DMS 273 (cell line): ENCODE data around the gene DTHD1.
A peak's percentile ranks its signal among the peaks of the same experiment; 100 is the strongest.

Experiments used
- DNase-seq: peaks from one replicate; lab custom pipeline; 2025; ENCODE audit not compliant: unreplicated experiment; lab: John Stamatoyannopoulos, UW

Gene DTHD1

GRCh38 chr4:36341936-36342335 is 60.5 kb downstream of the DTHD1 start:
- DNase-seq = no peak

- DNase-seq = no peak
Measured at GRCh38 chr4:36343501-36344175, 62.2 kb downstream of the DTHD1 start.

DNA sequence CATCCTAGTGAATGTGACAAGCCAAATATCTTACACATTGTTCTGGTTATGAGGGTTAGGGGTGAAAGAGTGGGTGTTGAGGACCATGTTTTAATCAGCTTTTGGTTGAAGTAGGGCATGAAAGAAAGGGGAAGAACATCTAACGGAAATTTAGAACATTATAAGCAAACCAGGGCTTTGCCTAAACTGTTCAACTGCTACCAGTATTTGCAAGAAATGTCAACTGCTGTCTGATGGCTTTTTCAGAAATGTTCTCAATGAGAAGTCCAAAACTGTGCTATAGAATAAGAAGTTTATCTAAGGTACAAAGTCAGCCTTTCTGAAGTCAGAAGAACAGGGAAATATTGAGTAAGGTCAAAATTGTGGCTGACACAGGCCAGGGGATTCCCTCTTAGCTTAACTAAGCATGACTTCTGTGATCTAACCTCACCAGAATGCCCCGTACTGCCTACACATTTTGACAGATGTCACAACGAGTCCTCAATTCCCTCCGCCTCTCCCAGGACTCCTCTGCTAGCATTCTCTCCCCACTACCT is 67.1 kb downstream of the DTHD1 start:
- DNase-seq = no peak

DNA sequence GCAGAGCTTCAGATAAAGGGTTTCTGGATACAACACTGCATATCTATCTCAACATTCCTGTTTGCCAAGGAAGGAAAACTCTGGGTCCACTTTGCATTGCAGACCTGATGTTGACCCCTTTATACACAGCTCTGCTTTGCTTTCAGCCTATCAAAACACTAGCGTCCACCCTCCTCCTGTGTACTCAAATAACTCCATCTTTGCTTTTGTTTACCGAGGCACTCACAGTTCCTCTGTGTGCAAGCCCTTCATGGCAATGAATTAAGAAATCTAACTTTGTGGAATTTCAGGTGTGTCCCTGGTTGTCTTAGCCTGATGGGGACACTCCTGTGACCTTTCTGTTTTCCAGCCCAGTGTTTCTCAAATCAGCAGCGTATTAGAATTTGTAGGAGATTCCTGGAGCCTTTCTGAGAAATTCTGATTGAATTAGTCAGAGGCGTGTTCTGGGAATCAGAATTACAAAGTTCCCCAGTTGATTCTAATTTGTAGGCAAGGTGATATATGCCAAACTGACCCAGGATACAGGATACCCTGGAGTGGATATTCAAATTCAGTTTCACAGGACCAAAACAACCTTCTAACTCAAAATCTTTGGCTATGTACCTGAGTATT is 68.6 kb downstream of the DTHD1 start:
- no peak for DNase-seq

- DNase-seq = peak; percentile 63
Measured at GRCh38 chr4:36351082-36351666, 69.8 kb downstream of the DTHD1 start.

DNA sequence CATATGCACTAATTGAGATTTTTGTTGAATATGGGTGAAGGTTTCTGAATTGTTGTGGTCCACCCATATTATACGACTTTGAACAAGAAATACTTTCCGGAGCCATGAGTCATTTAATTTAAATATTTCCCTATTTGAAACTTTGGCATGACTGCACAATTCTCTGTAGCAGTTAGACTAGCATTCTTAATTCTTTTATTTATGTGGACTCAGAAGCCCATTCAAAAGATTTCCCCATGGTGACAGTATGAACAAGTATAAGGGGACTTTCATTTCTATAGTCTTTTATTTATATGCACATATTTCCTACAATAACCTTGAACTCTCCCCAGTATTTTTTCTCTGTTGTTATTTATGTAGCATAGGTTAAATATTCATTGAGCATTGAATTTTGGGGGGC is 72.6 kb downstream of the DTHD1 start:
- DNase-seq = no peak

DNA sequence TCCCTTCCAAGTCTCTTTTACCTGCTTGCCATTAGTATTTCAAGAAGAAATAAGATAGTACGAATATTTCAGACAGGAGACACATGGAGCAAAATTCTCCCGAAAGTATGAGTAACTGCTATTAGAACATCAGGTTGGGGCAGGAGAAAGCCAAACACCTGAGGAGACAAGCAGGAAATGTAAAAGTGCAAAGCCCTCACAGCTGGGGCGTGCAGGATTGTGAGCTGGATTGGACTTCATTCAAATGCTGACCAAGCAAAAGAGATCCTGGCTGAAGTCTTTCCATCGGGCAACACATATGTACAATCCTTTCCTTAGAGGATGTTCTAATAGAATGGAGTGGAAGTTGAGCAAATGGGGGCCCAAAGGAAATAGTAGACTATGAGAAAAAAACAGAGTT is 76.8 kb downstream of the DTHD1 start:
- DNase-seq = no peak

DNA sequence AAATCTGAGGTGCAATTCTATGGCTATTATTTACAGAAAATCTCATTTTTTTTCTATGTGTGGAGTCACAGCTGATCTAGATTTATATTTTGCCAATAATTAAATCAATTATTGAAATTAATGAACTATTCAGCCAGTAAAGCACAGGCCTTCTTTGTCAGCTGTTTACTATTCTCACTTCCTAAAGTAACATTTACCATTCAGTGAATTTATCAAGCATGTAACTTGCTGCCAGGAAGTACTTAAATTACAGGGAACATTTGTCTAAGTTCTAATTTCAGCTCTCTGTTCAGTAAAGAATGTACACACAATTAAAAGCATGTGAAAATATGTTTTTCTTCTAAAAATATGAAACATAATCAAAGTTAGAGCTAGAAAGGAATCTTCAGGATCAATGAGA is 79.3 kb downstream of the DTHD1 start:
- DNase-seq = no peak

- no peak for DNase-seq
Measured at GRCh38 chr4:36363024-36363423, 81.6 kb downstream of the DTHD1 start.

- DNase-seq = no peak
Measured at GRCh38 chr4:36374836-36375511, 93.6 kb downstream of the DTHD1 start.

- DNase-seq = no peak
Measured at GRCh38 chr4:36385951-36386571, 104.6 kb downstream of the DTHD1 start.

- peak; percentile 26 for DNase-seq
Measured at GRCh38 chr4:36386691-36387090, 105.3 kb downstream of the DTHD1 start.

DNA sequence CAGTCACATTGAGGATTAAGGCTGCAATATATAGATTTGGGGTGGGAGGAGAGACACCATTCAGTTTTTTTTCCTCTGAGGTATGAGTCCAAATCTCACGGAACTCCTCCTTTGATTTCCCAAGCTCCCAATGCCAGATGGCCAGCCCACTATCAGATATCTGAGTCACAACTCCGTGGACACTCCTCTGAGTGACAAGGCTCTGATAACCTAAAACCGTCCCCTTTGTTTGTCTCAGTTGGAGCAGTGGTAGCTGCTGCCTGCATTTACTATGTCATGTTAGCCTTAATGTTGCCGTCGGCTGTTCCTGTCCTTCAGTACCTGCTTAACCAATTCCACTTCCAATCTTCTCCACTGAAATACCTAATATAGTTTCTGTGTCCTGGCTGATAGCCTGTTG is 107.3 kb downstream of the DTHD1 start:
- no peak for DNase-seq

- DNase-seq = no peak
Measured at GRCh38 chr4:36391411-36391810, 110.0 kb downstream of the DTHD1 start.

DNA sequence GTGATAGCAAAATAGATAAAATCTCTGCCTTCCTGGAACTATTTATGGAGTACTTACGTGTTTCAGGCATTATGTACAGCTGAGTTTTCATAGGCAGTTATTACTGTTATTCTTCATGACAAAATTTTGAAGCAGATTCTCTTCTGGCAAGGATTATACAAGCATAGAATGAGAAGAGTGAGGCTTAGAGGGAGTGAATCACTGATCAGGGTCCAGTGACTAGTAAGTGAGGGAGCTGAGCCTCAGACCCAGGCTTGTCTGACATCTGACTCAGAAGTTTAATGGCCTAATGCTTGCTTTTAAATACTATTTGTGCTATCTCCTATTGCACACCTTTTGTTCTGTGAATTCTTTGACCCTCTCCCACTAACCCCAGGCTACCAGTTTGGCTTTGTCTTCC is 110.6 kb downstream of the DTHD1 start:
- DNase-seq = no peak

- DNase-seq = no peak
Measured at GRCh38 chr4:36392916-36393315, 111.5 kb downstream of the DTHD1 start.
